Keratinocyte (primary cell): ENCODE data around the gene NUP98. TPM values are rescaled to one million over a fixed set of nuclear protein-coding genes. Genes with fewer than 3 reads are reported as not detected.

Experiments
- DNase-seq: peaks from one replicate; pipeline ENCODE4 v3.0.0-alpha.2; 2011; ENCODE audit warnings: low read depth, missing footprints, low spot score
- FAIRE-seq: peaks from 2 replicates; lab custom pipeline; 2011; peaks lifted over from hg19 to GRCh38; lab: Jason Lieb, UNC
- H2AFZ ChIP-seq: 2 replicates; pipeline ENCODE4 v1.6.0; 2012; ENCODE audit warnings: low read length, control low read depth, inconsistent platforms; ENCODE audit not compliant: control insufficient read depth
- H3K27ac ChIP-seq: 2 replicates; pipeline ENCODE4 v1.5.1; 2011; ENCODE audit warnings: low read length; ENCODE audit not compliant: control insufficient read depth, insufficient read depth
- H3K27me3 ChIP-seq: 3 replicates; pipeline ENCODE4 v1.6.0; 2011; ENCODE audit warnings: low read length; ENCODE audit not compliant: control insufficient read depth, insufficient read depth; ENCODE audit errors: extremely low read depth
- H3K36me3 ChIP-seq, 2 experiments: 2 replicates in 1 of 2; 3 replicates in 1 of 2; pipeline ENCODE4 v1.5.1; 2011; ENCODE audit warnings: low read length in 2 of 2, mild to moderate bottlenecking in 1 of 2; ENCODE audit not compliant: control insufficient read depth in 2 of 2, insufficient read depth in 2 of 2; ENCODE audit errors: extremely low read depth in 1 of 2
- H3K4me1 ChIP-seq: 3 replicates; pipeline ENCODE4 v1.5.1; 2011; ENCODE audit warnings: low read length; ENCODE audit not compliant: control insufficient read depth, insufficient read depth; ENCODE audit errors: extremely low read depth
- H3K4me2 ChIP-seq: 3 replicates; pipeline ENCODE4 v1.6.0; 2011; ENCODE audit warnings: low read depth, low read length; ENCODE audit not compliant: control insufficient read depth, insufficient read depth; ENCODE audit errors: extremely low read depth
- H3K4me3 ChIP-seq, 3 experiments: fragments of 200-600 bp in 1 of 3; sonication (generic) in 1 of 3; 2 replicates in 2 of 3; 3 replicates in 1 of 3; pipeline ENCODE4 v1.5.1; 2011 to 2016; ENCODE audit warnings: low read length in 3 of 3, mild to moderate bottlenecking in 3 of 3, control low read depth in 2 of 3, inconsistent platforms in 1 of 3, low read depth in 1 of 3, mixed read lengths in 1 of 3, mixed run types in 1 of 3, moderate library complexity in 1 of 3; ENCODE audit not compliant: control insufficient read depth in 2 of 3, insufficient read depth in 2 of 3; ENCODE audit errors: extremely low read depth in 1 of 3
- H3K79me2 ChIP-seq: 2 replicates; pipeline ENCODE4 v1.6.0; 2012; ENCODE audit warnings: low read length; ENCODE audit not compliant: control insufficient read depth, insufficient read depth
- H3K9ac ChIP-seq: 3 replicates; pipeline ENCODE4 v1.6.0; 2011; ENCODE audit warnings: low read length; ENCODE audit not compliant: control insufficient read depth, insufficient read depth; ENCODE audit errors: extremely low read depth
- H3K9me1 ChIP-seq: 3 replicates; pipeline ENCODE4 v1.6.0; 2011; ENCODE audit warnings: low read length; ENCODE audit not compliant: control insufficient read depth, insufficient read depth; ENCODE audit errors: extremely low read depth
- H3K9me3 ChIP-seq: 2 replicates; pipeline ENCODE4 v1.5.1; 2012; ENCODE audit warnings: low read depth, low read length; ENCODE audit not compliant: control insufficient read depth
- H4K20me1 ChIP-seq: 3 replicates; pipeline ENCODE4 v1.6.0; 2011; ENCODE audit warnings: low read length; ENCODE audit not compliant: control insufficient read depth, insufficient read depth; ENCODE audit errors: extremely low read depth
- CTCF ChIP-seq, 3 experiments: IDR thresholded peaks in 1 of 3; conservative IDR thresholded peaks in 1 of 3; optimal IDR thresholded peaks in 1 of 3; 2 replicates in 2 of 3; 3 replicates in 1 of 3; pipeline versions ENCODE3 to v1.5.1; 2011; ENCODE audit warnings: low read length in 3 of 3, mild to moderate bottlenecking in 3 of 3, moderate library complexity in 2 of 3, control low read depth in 1 of 3, inconsistent platforms in 1 of 3; ENCODE audit not compliant: insufficient read depth in 2 of 3; ENCODE audit errors: extremely low read depth in 1 of 3
- EZH2 ChIP-seq: IDR thresholded peaks from one replicate; pipeline ENCODE4 v1.6.1; 2012; ENCODE audit warnings: inconsistent platforms, mild to moderate bottlenecking, low read length, moderate library complexity
- dilution Hi-C: fragments of 300-500 bp; cut with MboI; formaldehyde crosslinking; loops from one replicate; pipeline ENCODE4 v1.7.0; 2020; ENCODE audit warnings: low sequenced_read_pairs; ENCODE audit not compliant: extremely low pct_ligation_motif_present
- polyA plus RNA-seq, 5 experiments: library from polyadenylated mRNA; depleted of rRNA in 3 of 5; stranded (reverse) in 3 of 5; stranded (forward) in 1 of 5; unstranded in 1 of 5; fragments of >200 nt; gene quantifications; 1 replicate in 1 of 5; 2 replicates in 3 of 5; 3 replicates in 1 of 5; pipeline versions ENCODE4 v1.2.1 to v1.2.3, GENCODE V29; 2011 to 2012; ENCODE audit warnings: missing spikeins in 2 of 5, low read depth in 1 of 5, low replicate concordance in 1 of 5

Gene NUP98
- polyA plus RNA-seq, 1 donor (not counting 4 experiments of a cell fraction or from before 2014, with no cell fraction given) = 66.9 TPM

DNA sequence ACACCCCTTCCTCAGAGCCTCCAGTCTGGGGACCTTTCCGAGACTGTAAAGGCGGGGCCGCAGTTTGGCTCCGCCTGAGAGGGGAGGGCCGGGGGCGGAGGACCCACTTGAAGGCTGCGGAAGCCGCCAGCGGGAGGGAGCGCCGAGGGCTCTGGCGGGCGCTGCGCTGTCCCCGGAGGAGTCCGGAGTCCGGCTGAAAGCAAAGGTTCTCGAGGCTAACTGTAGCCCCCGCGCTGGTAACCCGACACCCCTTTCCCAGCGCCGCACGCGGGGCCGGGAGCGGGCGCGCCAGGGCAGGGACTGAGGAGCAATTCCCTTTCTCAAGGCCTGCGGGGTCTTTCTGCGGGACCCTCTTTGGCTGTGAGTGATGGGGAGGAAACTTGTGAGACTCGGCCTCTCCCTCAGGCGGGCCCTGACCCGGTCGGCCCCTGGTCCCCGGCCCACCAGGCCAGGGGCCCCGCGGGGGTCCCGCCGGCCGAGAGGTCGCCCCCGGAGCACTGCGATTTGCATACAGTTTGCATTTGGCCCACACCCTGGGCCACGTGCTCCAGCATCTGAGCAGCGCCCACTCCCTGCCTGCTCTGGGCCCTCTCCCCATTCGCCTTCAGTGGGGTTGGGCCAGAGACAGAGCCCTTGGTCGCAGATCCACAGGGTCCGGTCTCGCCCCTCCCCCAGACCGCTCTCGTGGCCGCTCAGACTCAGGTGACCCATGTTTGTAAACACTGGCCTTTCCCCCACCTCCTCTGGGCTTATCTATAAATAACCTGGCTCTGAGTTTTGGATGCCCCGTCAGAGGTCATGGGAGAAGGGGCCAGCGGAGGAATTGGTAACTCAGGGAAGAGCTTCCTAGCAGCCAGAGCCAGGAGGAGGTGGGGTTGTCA lies 155.0 kb downstream of the NUP98 start:
- H3K9me1 ChIP-seq = no peaks in the 10 kb centered on the region
- DNase-seq = no peak
- H3K4me1 ChIP-seq = peaks cover 3% of the 10 kb centered on the region
- dilution Hi-C loops = no loop called here
- H3K4me2 ChIP-seq = peak overlapping the region; percentile 82
- H3K4me3 ChIP-seq = peak overlapping the region; percentile 31 to 60 (median 60)
- H3K9ac ChIP-seq = peak overlapping the region; percentile 60
- no peak overlapping the region for H3K27ac ChIP-seq
- no peak for FAIRE-seq
- H3K9me3 ChIP-seq = no peaks in the 10 kb centered on the region
- no peaks in the 10 kb centered on the region for H3K79me2 ChIP-seq
- no peaks in the 10 kb centered on the region for H3K36me3 ChIP-seq
- peaks cover 15% of the 10 kb centered on the region for H3K27me3 ChIP-seq
- no peak for TF ChIP-seq EZH2
- TF ChIP-seq CTCF (optimal IDR thresholded peaks at IDR 0.05 in 1 of 3, IDR thresholded peaks at IDR 0.05 in 1 of 3, conservative IDR thresholded peaks at IDR 0.05 in 1 of 3; ENCODE audit: extremely low read depth in 1 of 3, insufficient read depth in 2 of 3, low read length in 3 of 3) = no peak
- H4K20me1 ChIP-seq = peaks cover 2% of the 10 kb centered on the region
- peak overlapping the region; percentile 65 for H2AFZ ChIP-seq

DNA sequence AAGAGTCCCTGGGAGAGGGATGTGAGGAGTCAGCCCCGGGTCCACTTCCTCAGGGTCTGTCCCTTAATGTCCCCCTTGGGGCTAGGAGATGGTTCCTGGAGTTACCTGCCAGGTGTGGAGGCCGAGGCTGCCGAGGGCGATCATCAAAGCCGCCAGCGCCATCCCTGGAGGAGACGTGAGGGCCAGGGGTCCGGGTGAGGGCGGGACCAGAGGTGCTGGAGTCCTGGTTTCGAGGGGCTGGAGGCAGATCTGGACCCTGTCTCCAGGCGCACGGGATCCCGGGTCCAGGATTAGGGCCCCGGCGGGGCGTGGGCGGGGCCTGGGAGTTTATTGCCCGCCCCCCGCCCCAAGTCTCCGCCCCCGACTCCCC lies 155.7 kb downstream of the NUP98 start, which contains the start of gene ART5:
ART5 (minus strand) TSS at position 292 of the 370 bp plus-strand sequence; CDS start at position 162, 130 bp downstream.
- no peak for TF ChIP-seq EZH2
- TF ChIP-seq CTCF (optimal IDR thresholded peaks at IDR 0.05 in 1 of 3, IDR thresholded peaks at IDR 0.05 in 1 of 3, conservative IDR thresholded peaks at IDR 0.05 in 1 of 3; ENCODE audit: extremely low read depth in 1 of 3, insufficient read depth in 2 of 3, low read length in 3 of 3) = no peak
- Histone ChIP-seq H3K4me3 (peak within 1 kb of the TSS; percentile 31 to 60 (median 60)), H3K27ac (no peak within 1 kb of the TSS), H2AFZ (peak within 1 kb of the TSS; percentile 65), H3K9me3 (no peaks in the 10 kb centered on the region), H3K4me1 (peaks cover 3% of the 10 kb centered on the region), H3K9me1 (no peaks in the 10 kb centered on the region), H3K9ac (peak within 1 kb of the TSS; percentile 60), H3K4me2 (peak within 1 kb of the TSS; percentile 82), H4K20me1 (peaks cover 2% of the 10 kb centered on the region), H3K27me3 (peaks cover 15% of the 10 kb centered on the region), H3K79me2 (no peaks in the 10 kb centered on the region), H3K36me3 (no peaks in the 10 kb centered on the region)
- FAIRE-seq (no peak), DNase-seq (no peak)
- dilution Hi-C loops = no loop called here
